GM18909 (cell line): Measurements from ENCODE around the gene ZNF711.
"Not testable (repeated sequence)": the region's sequence is repeated elsewhere in the genome, so short reads cannot be mapped to it uniquely, and the experiment has no call there.

Experiments used
- ATAC-seq: cut with Tn5 transposase; IDR thresholded peaks from one replicate; pipeline ENCODE4 v1.9.1; 2021; ENCODE audit warnings: mild to moderate bottlenecking; ENCODE audit not compliant: unreplicated experiment, poor library complexity

The ZNF711 gene

GRCh38 chrX:85243761-85244449 lies at the start of gene ZNF711, which contains the start of gene SATL1:
Gene ZNF711 (plus strand): TSS chrX:85243991. CDS start chrX:85247573, 3,582 bp downstream.
Gene SATL1 (minus strand): TSS chrX:85243779. CDS start chrX:85108968, 134,811 bp downstream.
- peak; percentile 64 for ATAC-seq

GRCh38 chrX:85196319-85196718 lies 47.5 kb upstream of the ZNF711 start:
- ATAC-seq = no peak

GRCh38 chrX:85203461-85203970 lies 40.3 kb upstream of the ZNF711 start:
- no peak for ATAC-seq

- ATAC-seq = no peak
These were observed 29.8 kb upstream of the ZNF711 start for GRCh38 chrX:85213792-85214530.

- ATAC-seq = no peak
These were observed 27.8 kb upstream of the ZNF711 start for GRCh38 chrX:85215946-85216345.

- no peak for ATAC-seq
These were observed 22.4 kb upstream of the ZNF711 start for GRCh38 chrX:85221361-85221760.

GRCh38 chrX:85223359-85223758 lies 20.4 kb upstream of the ZNF711 start:
- no peak for ATAC-seq

- no peak for ATAC-seq
These were observed 636 bp upstream of the ZNF711 start for GRCh38 chrX:85243155-85243554.

- peak; percentile 48 for ATAC-seq
These were observed 840 bp downstream of the ZNF711 start for GRCh38 chrX:85244450-85245211.

- not testable (repeated sequence) for ATAC-seq
These were observed 41.5 kb downstream of the ZNF711 start for GRCh38 chrX:85285286-85285685.

- ATAC-seq = no peak
These were observed 45.4 kb downstream of the ZNF711 start for GRCh38 chrX:85288992-85289723.

GRCh38 chrX:85303544-85303943 lies 59.8 kb downstream of the ZNF711 start:
- peak; percentile 72 for ATAC-seq

- ATAC-seq = no peak
These were observed 65.9 kb downstream of the ZNF711 start for GRCh38 chrX:85309717-85310116.

- not testable (repeated sequence) for ATAC-seq
These were observed 67.6 kb downstream of the ZNF711 start for GRCh38 chrX:85311348-85311747.
